Esophagus muscularis mucosa (tissue), 4 donors: ENCODE data around the gene ATL2. TPM values are rescaled to one million over a fixed set of nuclear protein-coding genes. Genes with fewer than 3 reads are reported as not detected.

Experiments used
- DNase-seq: peaks from one replicate; pipeline ENCODE4 v3.0.0-alpha.2; 2017; ENCODE audit errors: extremely low spot score
- H3K27ac ChIP-seq, 4 donors: fragments of 200-600 bp; sonication (generic); replicated peaks in 1 of 4; 1 replicate in 3 of 4; 2 replicates in 1 of 4; pipeline ENCODE4 v1.5.1; 2016 to 2019; ENCODE audit warnings: mild to moderate bottlenecking in 1 of 4
- H3K27me3 ChIP-seq, 4 donors: fragments of 200-600 bp; sonication (generic); one replicate each; pipeline versions ENCODE4 v1.5.1 to v1.6.0; 2016 to 2019
- H3K36me3 ChIP-seq, 4 donors: fragments of 200-600 bp; sonication (generic); one replicate each; pipeline ENCODE4 v1.5.1; 2016 to 2019
- H3K4me1 ChIP-seq, 4 donors: fragments of 200-600 bp; sonication (generic); one replicate each; pipeline ENCODE4 v1.5.1; 2016 to 2019
- H3K4me3 ChIP-seq, 4 donors: fragments of 200-600 bp; sonication (generic); 1 replicate in 2 of 4; 2 replicates in 2 of 4; pipeline ENCODE4 v1.5.1; 2016 to 2019; ENCODE audit warnings: mild to moderate bottlenecking in 4 of 4, moderate library complexity in 1 of 4
- H3K9me3 ChIP-seq, 4 donors: fragments of 200-600 bp; sonication (generic); 1 replicate in 3 of 4; 2 replicates in 1 of 4; pipeline ENCODE4 v1.5.1; 2016 to 2019
- CTCF ChIP-seq, 3 experiments: fragments of 200-600 bp in 2 of 3; fragments of 450-650 bp in 1 of 3; sonication (generic) in 2 of 3; IDR thresholded peaks; one replicate each; pipeline ENCODE4 v1.5.1; 2017 to 2019; ENCODE audit warnings: antibody characterized with exemption in 3 of 3, mild to moderate bottlenecking in 2 of 3, moderate library complexity in 1 of 3
- EP300 ChIP-seq: sonication (generic); formaldehyde crosslinking; IDR thresholded peaks from one replicate; pipeline ENCODE4 v1.6.1; 2017; ENCODE audit warnings: antibody characterized with exemption
- POLR2A ChIP-seq: fragments of 450-650 bp; IDR thresholded peaks from one replicate; pipeline ENCODE4 v1.6.1; 2017; ENCODE audit warnings: antibody characterized with exemption, moderate library complexity, mild to moderate bottlenecking, low read depth
- POLR2AphosphoS5 ChIP-seq, 2 donors: sonication (generic); formaldehyde crosslinking; IDR thresholded peaks; one replicate each; pipeline ENCODE4 v1.6.1; 2017; ENCODE audit warnings: antibody characterized with exemption in 2 of 2
- WGBS: methylation state at CpG from one replicate; pipeline ENCODE4 v1.1.5; 2018; 5-methylcytosine and 5-hydroxymethylcytosine counted together
- intact Hi-C: fragments of 100-400 bp; cut with DNase I; formaldehyde crosslinking; loops from one replicate; pipeline ENCODE4 v1.15.1; 2023
- total RNA-seq, 4 donors: library from RNA; depleted of rRNA; stranded (reverse); fragments of >200 nt; gene quantifications; one replicate each; pipeline versions ENCODE4 v1.1.0 to v1.2.1, GENCODE V29; 2016

ATL2 gene
- total RNA-seq, 4 donors from 2014 or later, result 159 to 260 (median 231) TPM

DNA sequence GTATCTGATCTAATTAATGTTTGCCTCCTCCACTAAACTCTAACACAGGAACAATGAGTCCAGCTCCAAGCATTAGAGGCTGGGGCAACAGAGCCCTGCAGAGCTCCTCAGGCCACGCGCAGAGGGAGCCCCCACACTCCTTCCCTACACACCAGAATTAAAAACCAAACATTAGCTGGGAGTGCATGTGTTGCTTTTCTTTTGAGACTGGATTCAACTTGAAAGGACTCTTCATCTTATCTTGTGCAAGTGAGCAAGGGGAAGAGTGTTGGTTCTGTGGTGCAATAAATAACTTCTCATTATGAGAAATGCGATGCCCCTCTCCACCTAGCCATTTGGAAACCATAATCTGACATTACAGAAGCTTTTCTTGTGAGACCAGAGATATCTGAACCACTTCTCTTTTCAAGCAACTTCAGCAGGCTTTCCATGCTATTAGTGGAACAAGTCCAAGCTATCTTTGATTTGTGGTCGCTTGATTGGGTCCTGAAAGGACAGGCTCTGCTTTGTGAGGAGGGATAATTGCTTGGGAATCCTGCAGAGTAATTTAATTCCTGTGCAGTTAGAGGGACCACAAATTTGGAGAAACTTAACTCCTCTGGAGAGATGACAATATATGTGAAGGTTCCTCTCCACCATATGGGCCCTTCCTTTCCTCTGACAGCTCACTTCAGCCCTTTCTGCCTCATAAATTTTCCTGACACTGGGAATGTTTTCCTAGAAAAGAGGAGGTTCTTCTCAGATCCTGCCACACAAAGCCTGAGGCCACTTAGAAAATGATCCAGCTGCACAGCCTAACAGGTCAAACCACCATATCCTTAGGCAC, 112.5 kb downstream of the ATL2 start:
- H3K27me3 ChIP-seq, result no peaks in the 10 kb centered on the region
- peaks cover 0 to 8% (median 0%) of the 10 kb centered on the region in 4 donors for H3K4me1 ChIP-seq
- no peaks in the 10 kb centered on the region for H3K36me3 ChIP-seq
- intact Hi-C loops, result loop anchor here (5.0 kb wide), 1 partner anchor 187 kb away; the partner anchor contains the start of gene CYP1B1
- DNase-seq, result no peak
- WGBS, result 76% methylated on average over 4 of the region's 4 CpGs
- no peak overlapping the region for H3K4me3 ChIP-seq
- TF ChIP-seq EP300 (no peak), POLR2A (no peak), POLR2AphosphoS5 (IDR thresholded peaks at IDR 0.05) (no peak), CTCF (IDR thresholded peaks at IDR 0.05) (no peak)
- H3K27ac ChIP-seq, result peak overlapping the region in 1 of 4 donors; percentile 18
- no peaks in the 10 kb centered on the region for H3K9me3 ChIP-seq

DNA sequence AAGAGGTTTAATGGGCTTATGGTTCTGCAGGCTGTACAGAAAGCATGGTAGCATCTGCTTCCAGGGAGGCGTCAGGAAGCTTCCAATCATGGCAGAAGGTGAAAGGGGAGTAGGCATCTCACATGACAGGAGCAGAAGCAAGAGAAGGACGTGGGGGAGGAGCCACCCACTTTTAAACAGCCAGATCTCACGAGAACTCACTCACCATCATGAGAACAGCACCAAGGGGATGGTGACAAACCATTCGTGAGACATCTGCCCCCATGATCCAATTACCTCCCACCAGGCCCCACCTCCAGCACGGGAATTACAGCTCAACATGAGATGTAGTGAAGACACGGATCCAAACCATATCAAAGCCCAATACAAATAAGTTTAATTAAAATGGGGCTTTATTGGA, 113.8 kb downstream of the ATL2 start:
- no peaks in the 10 kb centered on the region for H3K27me3 ChIP-seq
- no peaks in the 10 kb centered on the region for H3K9me3 ChIP-seq
- intact Hi-C loops, result no loop called here
- peaks cover 0 to 8% (median 0%) of the 10 kb centered on the region in 4 donors for H3K4me1 ChIP-seq
- WGBS, result 93% methylated on average over 6 of the region's 6 CpGs
- H3K36me3 ChIP-seq, result no peaks in the 10 kb centered on the region
- H3K4me3 ChIP-seq, result no peak overlapping the region
- no peak overlapping the region for H3K27ac ChIP-seq
- TF ChIP-seq CTCF (IDR thresholded peaks at IDR 0.05), result no peak
- TF ChIP-seq POLR2A, result no peak
- no peak for TF ChIP-seq POLR2AphosphoS5 (IDR thresholded peaks at IDR 0.05)
- TF ChIP-seq EP300, result no peak
- no peak for DNase-seq

- H3K4me1 ChIP-seq, result peaks cover 0 to 8% (median 0%) of the 10 kb centered on the region in 4 donors
- intact Hi-C loops, result no loop called here
- DNase-seq, result no peak
- no peak overlapping the region for H3K27ac ChIP-seq
- H3K36me3 ChIP-seq, result no peaks in the 10 kb centered on the region
- H3K27me3 ChIP-seq, result no peaks in the 10 kb centered on the region
- WGBS, result 90% methylated on average over 12 of the region's 14 CpGs
- no peak overlapping the region for H3K4me3 ChIP-seq
- TF ChIP-seq CTCF (IDR thresholded peaks at IDR 0.05) (no peak), POLR2AphosphoS5 (IDR thresholded peaks at IDR 0.05) (no peak), EP300 (no peak), POLR2A (no peak)
- H3K9me3 ChIP-seq, result no peaks in the 10 kb centered on the region
These were observed 114.8 kb downstream of the ATL2 start for GRCh38 chr2:38262069-38262871.

- Histone ChIP-seq H3K27me3 (no peaks in the 10 kb centered on the region), H3K9me3 (no peaks in the 10 kb centered on the region), H3K4me1 (peaks cover 0 to 5% (median 0%) of the 10 kb centered on the region in 4 donors), H3K4me3 (no peak overlapping the region), H3K27ac (no peak overlapping the region), H3K36me3 (no peaks in the 10 kb centered on the region)
- 77% methylated on average over 10 of the region's 10 CpGs for WGBS
- TF ChIP-seq POLR2AphosphoS5 (IDR thresholded peaks at IDR 0.05), result no peak
- TF ChIP-seq POLR2A, result no peak
- TF ChIP-seq EP300, result no peak
- TF ChIP-seq CTCF (IDR thresholded peaks at IDR 0.05), result no peak
- no peak for DNase-seq
- intact Hi-C loops, result no loop called here
These were observed 115.5 kb downstream of the ATL2 start for GRCh38 chr2:38261569-38262068.
